Measurements from ENCODE around the gene ALDH3A2.
"Not testable (repeated sequence)": the region's sequence is repeated elsewhere in the genome, so short reads cannot be mapped to it uniquely, and the experiment has no call there.

DNA sequence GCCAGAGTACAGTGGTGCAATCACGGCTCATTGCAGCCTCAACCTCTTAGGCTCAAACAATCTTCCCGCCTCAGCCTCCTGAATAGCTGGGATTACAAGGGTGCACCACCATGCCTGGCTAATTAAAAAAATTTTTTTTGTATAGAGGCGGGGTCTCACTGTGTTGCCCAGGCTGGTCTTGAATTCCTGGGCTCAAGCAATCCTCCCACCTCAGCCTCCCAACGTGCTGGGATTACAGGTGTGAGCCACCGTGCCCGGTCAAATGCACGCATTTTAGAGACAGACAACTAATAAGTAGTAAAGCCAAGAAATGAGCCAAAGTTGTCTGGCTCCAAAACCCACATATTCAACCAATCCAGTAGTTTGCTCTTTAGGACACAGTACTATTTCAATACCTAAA lies 21.1 kb downstream of the ALDH3A2 start:
- TF ChIP-seq CTCF (IDR thresholded peaks at IDR 0.05; ENCODE audit: low read depth, low read length); EZH2phosphoT487 (IDR thresholded peaks at IDR 0.05; ENCODE audit: low read depth): not testable (repeated sequence)

Data from OCI-LY3 (cell line).